ENCODE results near the gene TTC27. TPM values are rescaled to one million over a fixed set of nuclear protein-coding genes. Genes with fewer than 3 reads are reported as not detected.
"Not testable (repeated sequence)": the region's sequence is repeated elsewhere in the genome, so short reads cannot be mapped to it uniquely, and the experiment has no call there.

TTC27 gene
- polyA plus RNA-seq, 1 donor (not counting 4 experiments of a cell fraction or from before 2014, with no cell fraction given): 28.7 TPM

DNA sequence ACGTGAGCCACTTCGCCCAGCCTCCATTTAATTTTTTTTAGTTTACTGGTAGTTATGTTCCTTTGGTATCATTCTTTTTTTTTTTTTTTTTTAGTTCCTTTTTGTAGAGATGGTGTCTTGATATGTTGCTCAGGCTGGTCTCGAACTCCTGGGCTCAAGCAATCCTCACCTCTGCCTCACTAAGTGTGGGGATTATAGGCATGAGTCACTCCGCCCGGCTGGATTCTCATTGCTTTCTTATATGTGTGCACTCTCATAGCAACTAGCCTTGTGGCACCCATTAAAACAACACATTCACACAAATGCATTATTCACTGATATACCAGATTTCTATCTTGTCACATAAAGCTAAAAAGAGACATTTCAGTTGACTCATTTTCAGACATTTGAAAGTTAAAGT, 4.2 kb downstream of the TTC27 start:
- peaks cover 14% of the 10 kb centered on the region for H3K79me2 ChIP-seq (ENCODE audit: control insufficient read depth, insufficient read depth, low read length)
- no peaks in the 10 kb centered on the region for H3K9me1 ChIP-seq (ENCODE audit: control insufficient read depth, extremely low read depth, insufficient read depth, low read length)
- peaks cover 0 to 7% of the 10 kb centered on the region in 2 experiments for H3K36me3 ChIP-seq (ENCODE audit: control insufficient read depth in 2 of 2, extremely low read depth in 1 of 2, insufficient read depth in 2 of 2, low read length in 2 of 2)
- no peak overlapping the region for H3K9ac ChIP-seq (ENCODE audit: control insufficient read depth, extremely low read depth, insufficient read depth, low read length)
- H3K4me2 ChIP-seq (ENCODE audit: control insufficient read depth, extremely low read depth, insufficient read depth, low read depth, low read length): no peak overlapping the region
- peaks cover 8% of the 10 kb centered on the region for H3K4me1 ChIP-seq (ENCODE audit: control insufficient read depth, extremely low read depth, insufficient read depth, low read length)
- H3K27ac ChIP-seq (ENCODE audit: control insufficient read depth, insufficient read depth, low read length): no peak overlapping the region
- no peak overlapping the region for H2AFZ ChIP-seq (ENCODE audit: control insufficient read depth, low read length)
- no peaks in the 10 kb centered on the region for H3K27me3 ChIP-seq (ENCODE audit: control insufficient read depth, extremely low read depth, insufficient read depth, low read length)
- DNase-seq (ENCODE audit: low read depth, low spot score): no peak
- TF ChIP-seq, protein P1, sequence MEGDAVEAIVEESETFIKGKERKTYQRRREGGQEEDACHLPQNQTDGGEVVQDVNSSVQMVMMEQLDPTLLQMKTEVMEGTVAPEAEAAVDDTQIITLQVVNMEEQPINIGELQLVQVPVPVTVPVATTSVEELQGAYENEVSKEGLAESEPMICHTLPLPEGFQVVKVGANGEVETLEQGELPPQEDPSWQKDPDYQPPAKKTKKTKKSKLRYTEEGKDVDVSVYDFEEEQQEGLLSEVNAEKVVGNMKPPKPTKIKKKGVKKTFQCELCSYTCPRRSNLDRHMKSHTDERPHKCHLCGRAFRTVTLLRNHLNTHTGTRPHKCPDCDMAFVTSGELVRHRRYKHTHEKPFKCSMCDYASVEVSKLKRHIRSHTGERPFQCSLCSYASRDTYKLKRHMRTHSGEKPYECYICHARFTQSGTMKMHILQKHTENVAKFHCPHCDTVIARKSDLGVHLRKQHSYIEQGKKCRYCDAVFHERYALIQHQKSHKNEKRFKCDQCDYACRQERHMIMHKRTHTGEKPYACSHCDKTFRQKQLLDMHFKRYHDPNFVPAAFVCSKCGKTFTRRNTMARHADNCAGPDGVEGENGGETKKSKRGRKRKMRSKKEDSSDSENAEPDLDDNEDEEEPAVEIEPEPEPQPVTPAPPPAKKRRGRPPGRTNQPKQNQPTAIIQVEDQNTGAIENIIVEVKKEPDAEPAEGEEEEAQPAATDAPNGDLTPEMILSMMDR (optimal IDR thresholded peaks at IDR 0.05 in 1 of 3, IDR thresholded peaks at IDR 0.05 in 1 of 3, conservative IDR thresholded peaks at IDR 0.05 in 1 of 3; ENCODE audit: extremely low read depth in 1 of 3, insufficient read depth in 2 of 3, low read length in 3 of 3): no peak
- no peak for TF ChIP-seq EZH2 (IDR thresholded peaks at IDR 0.05; ENCODE audit: low read length)
- H4K20me1 ChIP-seq (ENCODE audit: control insufficient read depth, extremely low read depth, insufficient read depth, low read length): no peaks in the 10 kb centered on the region
- dilution Hi-C loops (cut with MboI; ENCODE audit: extremely low pct_ligation_motif_present, low sequenced_read_pairs): no loop called here
- H3K9me3 ChIP-seq (ENCODE audit: control insufficient read depth, low read depth, low read length): no peaks in the 10 kb centered on the region
- no peak for FAIRE-seq
- H3K4me3 ChIP-seq (ENCODE audit: control insufficient read depth in 2 of 3, extremely low read depth in 1 of 3, insufficient read depth in 2 of 3, low read depth in 1 of 3, low read length in 3 of 3): no peak overlapping the region

DNA sequence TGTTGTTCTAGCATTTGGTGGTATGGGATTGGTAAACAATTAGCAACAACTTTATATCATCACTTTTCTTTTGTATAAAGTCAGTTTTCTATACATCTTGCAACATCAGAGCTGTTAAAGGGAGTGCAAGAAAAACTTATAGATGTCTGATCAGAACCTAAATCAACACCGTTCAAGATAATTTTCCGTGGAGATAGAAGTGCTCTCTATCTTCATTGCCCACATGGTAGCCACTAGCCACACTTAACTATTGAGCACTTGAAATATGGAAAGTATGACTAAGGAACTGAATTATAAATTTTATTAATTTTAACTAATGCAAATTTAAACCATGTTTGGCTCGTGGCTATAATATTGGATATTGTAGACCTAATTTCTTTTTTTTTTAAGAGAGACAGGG, 5.2 kb downstream of the TTC27 start:
- Histone ChIP-seq H3K79me2 (ENCODE audit: control insufficient read depth, insufficient read depth, low read length) (peaks cover 14% of the 10 kb centered on the region), H3K9ac (ENCODE audit: control insufficient read depth, extremely low read depth, insufficient read depth, low read length) (no peak overlapping the region), H3K4me1 (ENCODE audit: control insufficient read depth, extremely low read depth, insufficient read depth, low read length) (peaks cover 3% of the 10 kb centered on the region), H2AFZ (ENCODE audit: control insufficient read depth, low read length) (no peak overlapping the region), H4K20me1 (ENCODE audit: control insufficient read depth, extremely low read depth, insufficient read depth, low read length) (no peaks in the 10 kb centered on the region), H3K4me3 (ENCODE audit: control insufficient read depth in 2 of 3, extremely low read depth in 1 of 3, insufficient read depth in 2 of 3, low read depth in 1 of 3, low read length in 3 of 3) (no peak overlapping the region), H3K36me3 (ENCODE audit: control insufficient read depth in 2 of 2, extremely low read depth in 1 of 2, insufficient read depth in 2 of 2, low read length in 2 of 2) (peaks cover 0 to 7% of the 10 kb centered on the region in 2 experiments), H3K4me2 (ENCODE audit: control insufficient read depth, extremely low read depth, insufficient read depth, low read depth, low read length) (no peak overlapping the region), H3K27ac (ENCODE audit: control insufficient read depth, insufficient read depth, low read length) (no peak overlapping the region), H3K27me3 (ENCODE audit: control insufficient read depth, extremely low read depth, insufficient read depth, low read length) (no peaks in the 10 kb centered on the region), H3K9me3 (ENCODE audit: control insufficient read depth, low read depth, low read length) (no peaks in the 10 kb centered on the region), H3K9me1 (ENCODE audit: control insufficient read depth, extremely low read depth, insufficient read depth, low read length) (no peaks in the 10 kb centered on the region)
- dilution Hi-C loops (cut with MboI; ENCODE audit: extremely low pct_ligation_motif_present, low sequenced_read_pairs): no loop called here
- FAIRE-seq (no peak), DNase-seq (ENCODE audit: low read depth, low spot score) (no peak)
- no peak for TF ChIP-seq EZH2 (IDR thresholded peaks at IDR 0.05; ENCODE audit: low read length)
- TF ChIP-seq, protein P1 (optimal IDR thresholded peaks at IDR 0.05 in 1 of 3, IDR thresholded peaks at IDR 0.05 in 1 of 3, conservative IDR thresholded peaks at IDR 0.05 in 1 of 3; ENCODE audit: extremely low read depth in 1 of 3, insufficient read depth in 2 of 3, low read length in 3 of 3): no peak

DNA sequence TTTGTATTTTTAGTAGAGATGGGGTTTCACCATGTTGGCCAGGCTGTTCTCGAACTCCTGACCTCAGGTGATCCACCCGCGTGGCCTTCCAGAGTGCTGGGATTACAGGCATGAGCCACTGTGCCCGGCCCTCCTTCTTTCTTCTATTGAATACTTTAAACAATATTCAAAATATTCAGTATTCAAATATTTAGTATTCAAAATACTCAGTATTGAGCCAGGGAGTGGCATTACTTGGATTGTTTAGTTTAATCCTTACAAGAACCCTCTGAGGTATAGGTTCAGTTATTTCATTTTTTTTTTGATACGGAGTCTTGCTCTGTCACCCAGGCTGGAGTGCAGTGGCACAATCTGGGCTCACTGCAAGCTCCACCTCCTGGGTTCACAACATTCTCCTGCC, 10.7 kb downstream of the TTC27 start:
- peaks cover 4 to 10% of the 10 kb centered on the region in 2 experiments for H3K36me3 ChIP-seq (ENCODE audit: control insufficient read depth in 2 of 2, extremely low read depth in 1 of 2, insufficient read depth in 2 of 2, low read length in 2 of 2)
- DNase-seq (ENCODE audit: low read depth, low spot score); H3K4me2 ChIP-seq (ENCODE audit: control insufficient read depth, extremely low read depth, insufficient read depth, low read depth, low read length); H3K9me3 ChIP-seq (ENCODE audit: control insufficient read depth, low read depth, low read length); H3K9ac ChIP-seq (ENCODE audit: control insufficient read depth, extremely low read depth, insufficient read depth, low read length); H3K27ac ChIP-seq (ENCODE audit: control insufficient read depth, insufficient read depth, low read length); H3K4me3 ChIP-seq (ENCODE audit: control insufficient read depth in 2 of 3, extremely low read depth in 1 of 3, insufficient read depth in 2 of 3, low read depth in 1 of 3, low read length in 3 of 3); dilution Hi-C loops (cut with MboI; ENCODE audit: extremely low pct_ligation_motif_present, low sequenced_read_pairs); H3K9me1 ChIP-seq (ENCODE audit: control insufficient read depth, extremely low read depth, insufficient read depth, low read length); H3K79me2 ChIP-seq (ENCODE audit: control insufficient read depth, insufficient read depth, low read length); H2AFZ ChIP-seq (ENCODE audit: control insufficient read depth, low read length); H3K4me1 ChIP-seq (ENCODE audit: control insufficient read depth, extremely low read depth, insufficient read depth, low read length); FAIRE-seq; H4K20me1 ChIP-seq (ENCODE audit: control insufficient read depth, extremely low read depth, insufficient read depth, low read length); H3K27me3 ChIP-seq (ENCODE audit: control insufficient read depth, extremely low read depth, insufficient read depth, low read length): not testable (repeated sequence)

Measured in keratinocyte (primary cell).